ENCODE data around the gene SPATA13.

SPATA13 gene

DNA sequence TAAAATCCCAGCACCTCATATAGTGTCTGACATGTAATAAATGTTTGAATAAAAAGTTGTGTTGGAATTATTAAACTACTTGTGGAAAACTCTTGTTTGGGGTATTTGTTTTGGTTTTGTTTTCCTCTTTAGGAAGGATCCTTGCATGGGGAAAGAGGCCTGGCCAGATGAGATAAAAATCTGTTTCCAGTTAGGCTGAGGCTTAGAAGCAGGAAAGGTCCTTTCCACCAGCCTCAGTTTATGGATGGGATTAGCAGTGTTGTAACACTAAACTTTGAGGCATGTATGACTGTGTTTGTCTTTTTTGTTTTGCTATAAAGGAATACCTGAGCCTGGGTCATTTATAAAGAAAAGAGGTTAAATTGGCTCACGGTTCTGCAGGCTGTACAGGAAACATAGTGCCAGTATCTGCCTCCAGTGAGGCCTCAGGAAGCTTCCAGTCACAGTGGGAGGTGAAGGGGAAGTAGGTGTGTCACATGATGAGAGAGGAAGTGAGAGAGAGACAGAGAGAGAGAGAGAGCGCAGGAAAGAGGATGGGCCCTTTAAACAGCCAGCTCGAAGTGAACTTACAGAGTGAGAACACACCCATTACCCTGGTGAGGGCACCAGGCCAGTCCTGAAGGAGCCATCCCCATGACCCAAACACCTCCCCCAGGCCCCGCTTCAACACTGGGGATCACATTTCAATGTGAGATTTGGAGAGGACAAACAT is 21.6 kb downstream of the SPATA13 start:
- H3K79me2 ChIP-seq (ENCODE audit: insufficient read depth, low read depth): no peaks in the 10 kb centered on the region

DNA sequence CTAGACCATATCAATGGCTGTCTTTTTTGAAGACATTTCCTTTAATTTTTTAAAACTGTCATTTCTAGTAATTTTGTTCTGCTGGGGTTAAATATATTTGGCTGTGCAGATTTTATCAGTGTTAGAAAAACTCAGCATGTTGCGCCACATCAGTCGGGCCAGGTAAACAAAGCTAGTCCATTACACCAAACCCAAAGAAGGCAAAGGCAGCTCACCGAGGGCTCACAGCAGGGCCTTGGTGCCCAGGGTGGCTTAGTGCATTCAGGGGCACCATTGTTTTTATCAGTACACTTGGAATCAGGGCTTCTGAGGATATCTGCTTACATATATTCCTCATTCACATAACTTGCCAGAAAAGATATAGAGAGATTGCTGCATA is 22.2 kb downstream of the SPATA13 start:
- no peaks in the 10 kb centered on the region for H3K36me3 ChIP-seq (ENCODE audit: insufficient read depth)
- H3K4me2 ChIP-seq: no peak overlapping the region
- no peak overlapping the region for H2AFZ ChIP-seq (ENCODE audit: low read depth)
- TF ChIP-seq, protein P1, sequence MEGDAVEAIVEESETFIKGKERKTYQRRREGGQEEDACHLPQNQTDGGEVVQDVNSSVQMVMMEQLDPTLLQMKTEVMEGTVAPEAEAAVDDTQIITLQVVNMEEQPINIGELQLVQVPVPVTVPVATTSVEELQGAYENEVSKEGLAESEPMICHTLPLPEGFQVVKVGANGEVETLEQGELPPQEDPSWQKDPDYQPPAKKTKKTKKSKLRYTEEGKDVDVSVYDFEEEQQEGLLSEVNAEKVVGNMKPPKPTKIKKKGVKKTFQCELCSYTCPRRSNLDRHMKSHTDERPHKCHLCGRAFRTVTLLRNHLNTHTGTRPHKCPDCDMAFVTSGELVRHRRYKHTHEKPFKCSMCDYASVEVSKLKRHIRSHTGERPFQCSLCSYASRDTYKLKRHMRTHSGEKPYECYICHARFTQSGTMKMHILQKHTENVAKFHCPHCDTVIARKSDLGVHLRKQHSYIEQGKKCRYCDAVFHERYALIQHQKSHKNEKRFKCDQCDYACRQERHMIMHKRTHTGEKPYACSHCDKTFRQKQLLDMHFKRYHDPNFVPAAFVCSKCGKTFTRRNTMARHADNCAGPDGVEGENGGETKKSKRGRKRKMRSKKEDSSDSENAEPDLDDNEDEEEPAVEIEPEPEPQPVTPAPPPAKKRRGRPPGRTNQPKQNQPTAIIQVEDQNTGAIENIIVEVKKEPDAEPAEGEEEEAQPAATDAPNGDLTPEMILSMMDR (conservative IDR thresholded peaks at IDR 0.05; ENCODE audit: low read depth, low read length): no peak
- no peaks in the 10 kb centered on the region for H3K27me3 ChIP-seq (ENCODE audit: insufficient read depth, low read depth)
- peaks cover 6% of the 10 kb centered on the region for H3K4me1 ChIP-seq (ENCODE audit: low read depth, poor library complexity, severe bottlenecking)
- no peaks in the 10 kb centered on the region for H4K20me1 ChIP-seq (ENCODE audit: insufficient read depth)
- H3K4me3 ChIP-seq (IDR thresholded peaks at IDR 0.05; ENCODE audit: insufficient read depth, low read depth, low read length): no peak overlapping the region
- H3K27ac ChIP-seq: no peak overlapping the region
- H3K79me2 ChIP-seq (ENCODE audit: insufficient read depth, low read depth): no peaks in the 10 kb centered on the region
- no peak overlapping the region for H3K9ac ChIP-seq

More for the DNA sequence above, 21.6 kb downstream of the SPATA13 start:
- Histone ChIP-seq H4K20me1 (ENCODE audit: insufficient read depth) (no peaks in the 10 kb centered on the region), H3K36me3 (ENCODE audit: insufficient read depth) (no peaks in the 10 kb centered on the region), H3K4me1 (ENCODE audit: low read depth, poor library complexity, severe bottlenecking) (peaks cover 6% of the 10 kb centered on the region), H3K4me3 (IDR thresholded peaks at IDR 0.05; ENCODE audit: insufficient read depth, low read depth, low read length) (no peak overlapping the region), H3K27ac (no peak overlapping the region), H2AFZ (ENCODE audit: low read depth) (no peak overlapping the region), H3K4me2 (no peak overlapping the region), H3K27me3 (ENCODE audit: insufficient read depth, low read depth) (no peaks in the 10 kb centered on the region), H3K9ac (no peak overlapping the region)
- TF ChIP-seq, protein P1 (conservative IDR thresholded peaks at IDR 0.05; ENCODE audit: low read depth, low read length): no peak

DNA sequence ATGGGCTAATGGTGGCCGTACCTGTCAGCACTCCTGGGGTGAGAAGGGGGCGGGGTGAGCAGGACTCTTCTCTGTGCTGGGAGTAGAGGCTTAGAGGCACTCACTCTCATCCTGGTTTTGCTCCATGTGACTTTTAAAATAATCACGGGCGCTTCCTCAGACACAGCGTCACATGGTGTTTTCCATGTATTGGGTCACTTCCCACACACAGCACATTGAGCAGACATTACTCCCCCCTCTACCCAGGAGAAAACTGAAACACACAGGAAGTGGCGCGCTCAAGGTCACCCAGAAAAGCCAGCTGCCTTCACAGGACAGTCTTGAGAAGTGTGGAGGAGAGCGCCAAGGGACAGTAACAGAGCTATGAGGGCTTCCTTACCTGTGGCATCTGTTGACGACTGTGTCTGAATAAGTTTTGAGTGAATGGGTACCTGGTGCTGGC is 23.2 kb downstream of the SPATA13 start:
- Histone ChIP-seq H3K79me2 (ENCODE audit: insufficient read depth, low read depth) (no peaks in the 10 kb centered on the region), H2AFZ (ENCODE audit: low read depth) (no peak overlapping the region), H3K4me1 (ENCODE audit: low read depth, poor library complexity, severe bottlenecking) (peaks cover 6% of the 10 kb centered on the region), H3K4me3 (IDR thresholded peaks at IDR 0.05; ENCODE audit: insufficient read depth, low read depth, low read length) (no peak overlapping the region), H3K36me3 (ENCODE audit: insufficient read depth) (no peaks in the 10 kb centered on the region), H4K20me1 (ENCODE audit: insufficient read depth) (no peaks in the 10 kb centered on the region), H3K27me3 (ENCODE audit: insufficient read depth, low read depth) (no peaks in the 10 kb centered on the region), H3K27ac (no peak overlapping the region), H3K4me2 (no peak overlapping the region), H3K9ac (no peak overlapping the region)
- TF ChIP-seq, protein P1 (conservative IDR thresholded peaks at IDR 0.05; ENCODE audit: low read depth, low read length): no peak

DNA sequence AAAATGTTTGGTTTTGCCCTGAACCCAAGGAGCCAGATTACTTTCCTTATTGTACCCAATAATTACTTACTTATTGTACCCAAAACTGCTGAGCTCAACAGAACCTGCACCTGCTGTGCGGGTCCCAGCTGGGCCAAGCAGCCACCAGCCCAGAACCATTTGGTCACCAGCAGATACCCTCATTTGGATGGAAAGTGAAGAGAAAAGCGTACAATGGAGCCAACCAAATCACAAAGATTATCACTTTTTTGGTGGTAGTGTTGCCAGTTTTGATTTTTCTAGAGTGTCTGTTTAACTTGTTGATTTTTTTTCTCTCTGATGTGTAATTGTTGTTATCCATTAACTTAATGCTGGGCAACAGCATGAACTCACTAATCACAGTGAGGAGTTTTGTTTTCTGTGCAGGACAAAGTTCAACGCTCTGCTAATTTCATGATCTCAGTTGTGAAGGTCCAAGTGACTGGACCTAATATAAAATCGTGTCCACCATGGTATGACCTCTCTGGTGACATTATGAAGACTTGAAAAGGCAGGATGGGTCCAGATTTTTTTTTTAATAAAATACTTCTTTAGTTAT is 23.8 kb downstream of the SPATA13 start:
- no peak overlapping the region for H3K9ac ChIP-seq
- no peaks in the 10 kb centered on the region for H3K79me2 ChIP-seq (ENCODE audit: insufficient read depth, low read depth)
- no peak overlapping the region for H2AFZ ChIP-seq (ENCODE audit: low read depth)
- peaks cover 4% of the 10 kb centered on the region for H3K4me1 ChIP-seq (ENCODE audit: low read depth, poor library complexity, severe bottlenecking)
- H3K27ac ChIP-seq: no peak overlapping the region
- no peak overlapping the region for H3K4me3 ChIP-seq (IDR thresholded peaks at IDR 0.05; ENCODE audit: insufficient read depth, low read depth, low read length)
- H3K27me3 ChIP-seq (ENCODE audit: insufficient read depth, low read depth): no peaks in the 10 kb centered on the region
- H3K4me2 ChIP-seq: no peak overlapping the region
- H4K20me1 ChIP-seq (ENCODE audit: insufficient read depth): no peaks in the 10 kb centered on the region
- no peaks in the 10 kb centered on the region for H3K36me3 ChIP-seq (ENCODE audit: insufficient read depth)
- TF ChIP-seq, protein P1 (conservative IDR thresholded peaks at IDR 0.05; ENCODE audit: low read depth, low read length): no peak

Measured in KMS-11 (cell line).